Osteocyte (in vitro differentiated cells): Measurements from ENCODE around the gene SSBP4. TPM values are rescaled to one million over a fixed set of nuclear protein-coding genes. Genes with fewer than 3 reads are reported as not detected.

Experiments used
- DNase-seq: peaks from one replicate; pipeline ENCODE4 v3.0.0; 2021; ENCODE audit warnings: mixed read lengths; ENCODE audit not compliant: unreplicated experiment; ENCODE audit errors: extremely low spot score
- H3K27ac Mint-ChIP-seq: one replicate; pipeline ENCODE4 v1.8.0; 2021; ENCODE audit warnings: mild to moderate bottlenecking, mixed read lengths; ENCODE audit not compliant: unreplicated experiment
- H3K27me3 Mint-ChIP-seq: one replicate; pipeline ENCODE4 v1.8.0; 2021; ENCODE audit warnings: mixed read lengths; ENCODE audit not compliant: unreplicated experiment
- H3K36me3 Mint-ChIP-seq: one replicate; pipeline ENCODE4 v1.8.0; 2021; ENCODE audit warnings: mixed read lengths; ENCODE audit not compliant: unreplicated experiment
- H3K4me1 Mint-ChIP-seq: one replicate; pipeline ENCODE4 v1.8.0; 2021; ENCODE audit warnings: mixed read lengths; ENCODE audit not compliant: unreplicated experiment
- H3K4me3 Mint-ChIP-seq: one replicate; pipeline ENCODE4 v1.8.0; 2021; ENCODE audit warnings: mild to moderate bottlenecking, moderate library complexity, mixed read lengths; ENCODE audit not compliant: unreplicated experiment
- H3K9me3 Mint-ChIP-seq: one replicate; pipeline ENCODE4 v1.8.0; 2021; ENCODE audit warnings: mixed read lengths; ENCODE audit not compliant: unreplicated experiment
- CTCF ChIP-seq: fragments of 200-600 bp; sonication (generic); IDR thresholded peaks from 2 replicates; pipeline ENCODE4 v1.5.0; 2021; ENCODE audit warnings: antibody characterized with exemption, mild to moderate bottlenecking, moderate library complexity
- total RNA-seq: library from RNA; stranded (reverse); gene quantifications from 2 replicates; pipeline ENCODE4 v1.2.1, GENCODE V29; 2021

Gene SSBP4
- total RNA-seq, 1 donor from 2014 or later = 82.9 TPM

- H3K4me3 Mint-ChIP-seq = peak overlapping the region; percentile 32
- no peaks in the 10 kb centered on the region for H3K27me3 Mint-ChIP-seq
- H3K4me1 Mint-ChIP-seq = peaks cover 39% of the 10 kb centered on the region
- DNase-seq = no peak
- H3K36me3 Mint-ChIP-seq = peaks cover 7% of the 10 kb centered on the region
- no peaks in the 10 kb centered on the region for H3K9me3 Mint-ChIP-seq
- H3K27ac Mint-ChIP-seq = no peak overlapping the region
- no peak for TF ChIP-seq CTCF
These were observed 29.5 kb upstream of the SSBP4 start for GRCh38 chr19:18389726-18390064.

- H3K27ac Mint-ChIP-seq = peak overlapping the region; percentile 32
- H3K27me3 Mint-ChIP-seq = no peaks in the 10 kb centered on the region
- TF ChIP-seq CTCF = no peak
- peaks cover 7% of the 10 kb centered on the region for H3K36me3 Mint-ChIP-seq
- DNase-seq = no peak
- peak overlapping the region; percentile 32 for H3K4me3 Mint-ChIP-seq
- H3K9me3 Mint-ChIP-seq = no peaks in the 10 kb centered on the region
- H3K4me1 Mint-ChIP-seq = peaks cover 38% of the 10 kb centered on the region
These were observed 28.9 kb upstream of the SSBP4 start for GRCh38 chr19:18390065-18390907.

GRCh38 chr19:18391509-18392075 lies 27.6 kb upstream of the SSBP4 start:
- no peak overlapping the region for H3K4me3 Mint-ChIP-seq
- H3K4me1 Mint-ChIP-seq = peaks cover 25% of the 10 kb centered on the region
- peaks cover 7% of the 10 kb centered on the region for H3K36me3 Mint-ChIP-seq
- no peak for TF ChIP-seq CTCF
- H3K27me3 Mint-ChIP-seq = no peaks in the 10 kb centered on the region
- no peak overlapping the region for H3K27ac Mint-ChIP-seq
- DNase-seq = no peak
- no peaks in the 10 kb centered on the region for H3K9me3 Mint-ChIP-seq

- Mint-ChIP-seq H3K27ac (no peak overlapping the region), H3K36me3 (peaks cover 7% of the 10 kb centered on the region), H3K27me3 (no peaks in the 10 kb centered on the region), H3K4me3 (no peak overlapping the region), H3K4me1 (peaks cover 16% of the 10 kb centered on the region), H3K9me3 (no peaks in the 10 kb centered on the region)
- DNase-seq = no peak
- no peak for TF ChIP-seq CTCF
These were observed 26.8 kb upstream of the SSBP4 start for GRCh38 chr19:18392417-18392816.

- H3K36me3 Mint-ChIP-seq = peaks cover 7% of the 10 kb centered on the region
- DNase-seq = no peak
- peaks cover 14% of the 10 kb centered on the region for H3K4me1 Mint-ChIP-seq
- no peak overlapping the region for H3K4me3 Mint-ChIP-seq
- H3K9me3 Mint-ChIP-seq = no peaks in the 10 kb centered on the region
- no peak for TF ChIP-seq CTCF
- H3K27ac Mint-ChIP-seq = no peak overlapping the region
- peaks cover 3% of the 10 kb centered on the region for H3K27me3 Mint-ChIP-seq
These were observed 26.3 kb upstream of the SSBP4 start for GRCh38 chr19:18392926-18393325.
